WTC11 (cell line): Measurements from ENCODE around the gene KDM4C. TPM values are rescaled to one million over a fixed set of nuclear protein-coding genes. Genes with fewer than 3 reads are reported as not detected.
A peak's percentile ranks its signal among the peaks of the same experiment; 100 is the strongest.

Experiments
- ATAC-seq: fragments of 200-7000 bp; cut with Tn5 transposase; 2 replicates; pipeline ENCODE4 v1.10.0; 2021; ENCODE audit warnings: mild to moderate bottlenecking, moderate library complexity
- CTCF ChIA-PET: fragments of 300-600 bp; sonication (Branson Sonifier 250); formaldehyde crosslinking; loops from one replicate; lab custom pipeline; 2021; ENCODE audit warnings: antibody characterized with exemption; lab: Charles Lee
- POLR2A ChIA-PET: fragments of 350-600 bp; sonication (Branson Sonifier 250); formaldehyde crosslinking; loops from one replicate; lab custom pipeline; 2021; ENCODE audit warnings: antibody characterized with exemption; lab: Charles Lee
- DNase-seq: peaks from one replicate; pipeline ENCODE4 v3.0.0; 2021; ENCODE audit warnings: low spot score
- H3K27ac Mint-ChIP-seq: 2 replicates; pipeline ENCODE4 v1.8.0; 2021; ENCODE audit warnings: mixed read lengths
- H3K27me3 Mint-ChIP-seq: 2 replicates; pipeline ENCODE4 v1.8.0; 2021; ENCODE audit warnings: low read depth, mild to moderate bottlenecking, moderate library complexity, mixed read lengths
- H3K36me3 Mint-ChIP-seq: 2 replicates; pipeline ENCODE4 v1.8.0; 2021; ENCODE audit warnings: mixed read lengths
- H3K4me1 Mint-ChIP-seq: 2 replicates; pipeline ENCODE4 v1.8.0; 2022; ENCODE audit warnings: mixed read lengths
- H3K4me3 Mint-ChIP-seq: 2 replicates; pipeline ENCODE4 v1.8.0; 2021; ENCODE audit warnings: mild to moderate bottlenecking, moderate library complexity, mixed read lengths
- H3K9me3 Mint-ChIP-seq: 2 replicates; pipeline ENCODE4 v1.8.0; 2021; ENCODE audit warnings: mixed read lengths
- GRHL2 ChIP-seq: fragments of 250-450 bp; sonication (Bioruptor Pico); IDR thresholded peaks from 2 replicates; pipeline ENCODE4 v1.8.0; 2022; ENCODE audit warnings: mild to moderate bottlenecking, moderate library complexity; ENCODE audit not compliant: insufficient replicate concordance, severe bottlenecking
- JAZF1 ChIP-seq: fragments of 250-450 bp; sonication (Bioruptor Pico); IDR thresholded peaks from 2 replicates; pipeline ENCODE4 v1.9.0; 2021; ENCODE audit warnings: moderate library complexity, mild to moderate bottlenecking, inconsistent platforms
- NR3C1 ChIP-seq: sonication (generic); formaldehyde crosslinking; conservative IDR thresholded peaks from 2 replicates; pipeline ENCODE4 v1.8.1; 2023; ENCODE audit warnings: low read depth, mild to moderate bottlenecking, missing genetic modification reagents
- RELA ChIP-seq: sonication (generic); formaldehyde crosslinking; IDR thresholded peaks from 2 replicates; pipeline ENCODE4 v1.8.1; 2022; ENCODE audit warnings: missing genetic modification reagents, mild to moderate bottlenecking, borderline replicate concordance
- RORB ChIP-seq: fragments of 250-450 bp; sonication (Bioruptor Pico); IDR thresholded peaks from 2 replicates; pipeline ENCODE4 v1.9.0; 2021; ENCODE audit warnings: mild to moderate bottlenecking
- SMAD3 ChIP-seq: sonication (generic); formaldehyde crosslinking; IDR thresholded peaks from 2 replicates; pipeline ENCODE4 v1.8.0; 2022; ENCODE audit warnings: missing genetic modification reagents, mild to moderate bottlenecking, borderline replicate concordance
- SOX15 ChIP-seq: fragments of 250-450 bp; sonication (Bioruptor Pico); IDR thresholded peaks from 2 replicates; pipeline ENCODE4 v1.9.0; 2021; ENCODE audit warnings: mild to moderate bottlenecking
- SP1 ChIP-seq: sonication (generic); formaldehyde crosslinking; conservative IDR thresholded peaks from 2 replicates; pipeline ENCODE4 v1.8.1; 2022; ENCODE audit warnings: missing genetic modification reagents
- TCF7 ChIP-seq: sonication (generic); formaldehyde crosslinking; IDR thresholded peaks from 2 replicates; pipeline ENCODE4 v1.8.0; 2022; ENCODE audit warnings: mild to moderate bottlenecking, low read depth, missing genetic modification reagents, moderate library complexity
- TEAD4 ChIP-seq: sonication (generic); formaldehyde crosslinking; IDR thresholded peaks from 2 replicates; pipeline ENCODE4 v1.8.0; 2022; ENCODE audit warnings: mild to moderate bottlenecking, missing genetic modification reagents
- ZNF138 ChIP-seq: sonication (generic); formaldehyde crosslinking; conservative IDR thresholded peaks from 2 replicates; pipeline ENCODE4 v1.8.1; 2022; ENCODE audit warnings: mild to moderate bottlenecking, moderate library complexity, missing genetic modification reagents
- ZNF232 ChIP-seq: sonication (generic); formaldehyde crosslinking; IDR thresholded peaks from 2 replicates; pipeline ENCODE4 v1.8.0; 2022; ENCODE audit warnings: mild to moderate bottlenecking, missing genetic modification reagents
- ZNF263 ChIP-seq: sonication (generic); formaldehyde crosslinking; IDR thresholded peaks from 2 replicates; pipeline ENCODE4 v1.8.1; 2022; ENCODE audit warnings: low read depth, mild to moderate bottlenecking, moderate library complexity, missing genetic modification reagents
- ZNF423 ChIP-seq: fragments of 250-450 bp; sonication (Bioruptor Pico); IDR thresholded peaks from 2 replicates; pipeline ENCODE4 v2.1.2; 2022; ENCODE audit warnings: mild to moderate bottlenecking, moderate library complexity
- ZNF671 ChIP-seq: fragments of 250-450 bp; sonication (Bioruptor Pico); IDR thresholded peaks from 2 replicates; pipeline ENCODE4 v1.8.0; 2021; ENCODE audit warnings: mild to moderate bottlenecking
- total RNA-seq: library from RNA; stranded (reverse); gene quantifications from 3 replicates; pipeline ENCODE4 v1.2.3, GENCODE V29; 2021
- TF ChIP-seq, protein P1 (sequence below): sonication (generic); formaldehyde crosslinking; IDR thresholded peaks from 2 replicates; pipeline ENCODE4 v1.8.1; 2023; ENCODE audit warnings: mild to moderate bottlenecking, missing genetic modification reagents
- TF ChIP-seq, protein P2 (sequence below): sonication (generic); formaldehyde crosslinking; IDR thresholded peaks from 2 replicates; pipeline ENCODE4 v1.8.0; 2022; ENCODE audit warnings: mild to moderate bottlenecking, missing genetic modification reagents
- TF ChIP-seq, protein P3 (sequence below): fragments of 200-600 bp; IDR thresholded peaks from 2 replicates; pipeline ENCODE4 v1.8.0; 2022; ENCODE audit warnings: antibody characterized with exemption
- TF ChIP-seq, protein P4 (sequence below): sonication (generic); formaldehyde crosslinking; IDR thresholded peaks from 2 replicates; pipeline ENCODE4 v1.8.1; 2023; ENCODE audit warnings: mild to moderate bottlenecking, missing genetic modification reagents, moderate library complexity
- TF ChIP-seq, protein P5 (sequence below): sonication (generic); formaldehyde crosslinking; IDR thresholded peaks from 2 replicates; pipeline ENCODE4 v1.8.0; 2022; ENCODE audit warnings: mild to moderate bottlenecking, missing genetic modification reagents
- TF ChIP-seq, protein P6 (sequence below): fragments of 250-450 bp; sonication (Bioruptor Pico); IDR thresholded peaks from 2 replicates; pipeline ENCODE4 v1.9.0; 2021; ENCODE audit warnings: mild to moderate bottlenecking
- TF ChIP-seq, protein P7 (sequence below): fragments of 250-450 bp; sonication (Bioruptor Pico); IDR thresholded peaks from 2 replicates; pipeline ENCODE4 v1.9.0; 2021; ENCODE audit warnings: moderate library complexity, mild to moderate bottlenecking, inconsistent platforms, borderline replicate concordance
- TF ChIP-seq, protein P8 (sequence below): sonication (generic); formaldehyde crosslinking; conservative IDR thresholded peaks from 2 replicates; pipeline ENCODE4 v1.8.1; 2022; ENCODE audit warnings: mild to moderate bottlenecking, missing genetic modification reagents
- TF ChIP-seq, protein P9 (sequence below): sonication (generic); formaldehyde crosslinking; IDR thresholded peaks from 2 replicates; pipeline ENCODE4 v1.8.1; 2022; ENCODE audit warnings: mild to moderate bottlenecking, moderate library complexity, missing genetic modification reagents

KDM4C gene
- total RNA-seq, 1 experiment from 2014 or later, result 29.2 TPM

DNA sequence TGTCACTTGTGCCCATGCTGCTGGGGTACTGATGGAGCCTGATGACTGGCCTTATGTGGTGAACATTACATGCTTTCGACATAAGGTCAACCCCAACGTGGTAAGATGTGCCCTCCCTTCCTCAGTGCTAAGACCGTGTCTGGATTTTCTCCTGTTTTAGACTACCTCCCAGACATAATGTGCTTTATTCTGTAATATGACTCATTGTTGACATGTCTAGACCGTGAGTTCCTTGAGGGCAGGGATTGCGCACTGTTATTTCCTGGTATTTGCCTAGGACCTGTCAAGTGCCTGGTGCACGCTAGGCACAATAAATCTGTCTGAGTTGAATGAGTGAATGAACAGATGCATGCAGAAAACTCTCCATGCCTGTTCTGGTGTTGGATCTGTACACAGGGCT is 346.0 kb downstream of the KDM4C start:
- ATAC-seq (peak; percentile 30; the same call in 1 of the 2 replicates), DNase-seq (no peak)
- ChIA-PET POLR2A (no interaction called here), CTCF (interaction anchor here (0.5 to 0.7 kb wide), 4 partner anchors 40 to 255 kb away, joined by 3 read pairs; no protein-coding TSS in a partner anchor)
- peak overlapping the region; percentile 36 for H3K27ac Mint-ChIP-seq
- H3K36me3 Mint-ChIP-seq, result peaks cover 16% of the 10 kb centered on the region
- H3K9me3 Mint-ChIP-seq, result peaks cover 9% of the 10 kb centered on the region
- no peaks in the 10 kb centered on the region for H3K27me3 Mint-ChIP-seq
- no peak overlapping the region for H3K4me3 Mint-ChIP-seq
- TF ChIP-seq, protein P1, sequence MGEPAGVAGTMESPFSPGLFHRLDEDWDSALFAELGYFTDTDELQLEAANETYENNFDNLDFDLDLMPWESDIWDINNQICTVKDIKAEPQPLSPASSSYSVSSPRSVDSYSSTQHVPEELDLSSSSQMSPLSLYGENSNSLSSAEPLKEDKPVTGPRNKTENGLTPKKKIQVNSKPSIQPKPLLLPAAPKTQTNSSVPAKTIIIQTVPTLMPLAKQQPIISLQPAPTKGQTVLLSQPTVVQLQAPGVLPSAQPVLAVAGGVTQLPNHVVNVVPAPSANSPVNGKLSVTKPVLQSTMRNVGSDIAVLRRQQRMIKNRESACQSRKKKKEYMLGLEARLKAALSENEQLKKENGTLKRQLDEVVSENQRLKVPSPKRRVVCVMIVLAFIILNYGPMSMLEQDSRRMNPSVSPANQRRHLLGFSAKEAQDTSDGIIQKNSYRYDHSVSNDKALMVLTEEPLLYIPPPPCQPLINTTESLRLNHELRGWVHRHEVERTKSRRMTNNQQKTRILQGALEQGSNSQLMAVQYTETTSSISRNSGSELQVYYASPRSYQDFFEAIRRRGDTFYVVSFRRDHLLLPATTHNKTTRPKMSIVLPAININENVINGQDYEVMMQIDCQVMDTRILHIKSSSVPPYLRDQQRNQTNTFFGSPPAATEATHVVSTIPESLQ (CRISPR knock-in tag), result no peak
- no peak for TF ChIP-seq TCF7 (CRISPR knock-in tag)
- TF ChIP-seq SOX15 (CRISPR knock-in tag), result no peak
- TF ChIP-seq, protein P2, sequence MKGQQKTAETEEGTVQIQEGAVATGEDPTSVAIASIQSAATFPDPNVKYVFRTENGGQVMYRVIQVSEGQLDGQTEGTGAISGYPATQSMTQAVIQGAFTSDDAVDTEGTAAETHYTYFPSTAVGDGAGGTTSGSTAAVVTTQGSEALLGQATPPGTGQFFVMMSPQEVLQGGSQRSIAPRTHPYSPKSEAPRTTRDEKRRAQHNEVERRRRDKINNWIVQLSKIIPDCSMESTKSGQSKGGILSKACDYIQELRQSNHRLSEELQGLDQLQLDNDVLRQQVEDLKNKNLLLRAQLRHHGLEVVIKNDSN (CRISPR knock-in tag), result no peak
- TF ChIP-seq SMAD3 (CRISPR knock-in tag), result no peak
- TF ChIP-seq, protein P3, sequence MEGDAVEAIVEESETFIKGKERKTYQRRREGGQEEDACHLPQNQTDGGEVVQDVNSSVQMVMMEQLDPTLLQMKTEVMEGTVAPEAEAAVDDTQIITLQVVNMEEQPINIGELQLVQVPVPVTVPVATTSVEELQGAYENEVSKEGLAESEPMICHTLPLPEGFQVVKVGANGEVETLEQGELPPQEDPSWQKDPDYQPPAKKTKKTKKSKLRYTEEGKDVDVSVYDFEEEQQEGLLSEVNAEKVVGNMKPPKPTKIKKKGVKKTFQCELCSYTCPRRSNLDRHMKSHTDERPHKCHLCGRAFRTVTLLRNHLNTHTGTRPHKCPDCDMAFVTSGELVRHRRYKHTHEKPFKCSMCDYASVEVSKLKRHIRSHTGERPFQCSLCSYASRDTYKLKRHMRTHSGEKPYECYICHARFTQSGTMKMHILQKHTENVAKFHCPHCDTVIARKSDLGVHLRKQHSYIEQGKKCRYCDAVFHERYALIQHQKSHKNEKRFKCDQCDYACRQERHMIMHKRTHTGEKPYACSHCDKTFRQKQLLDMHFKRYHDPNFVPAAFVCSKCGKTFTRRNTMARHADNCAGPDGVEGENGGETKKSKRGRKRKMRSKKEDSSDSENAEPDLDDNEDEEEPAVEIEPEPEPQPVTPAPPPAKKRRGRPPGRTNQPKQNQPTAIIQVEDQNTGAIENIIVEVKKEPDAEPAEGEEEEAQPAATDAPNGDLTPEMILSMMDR, result no peak
- TF ChIP-seq, protein P4, sequence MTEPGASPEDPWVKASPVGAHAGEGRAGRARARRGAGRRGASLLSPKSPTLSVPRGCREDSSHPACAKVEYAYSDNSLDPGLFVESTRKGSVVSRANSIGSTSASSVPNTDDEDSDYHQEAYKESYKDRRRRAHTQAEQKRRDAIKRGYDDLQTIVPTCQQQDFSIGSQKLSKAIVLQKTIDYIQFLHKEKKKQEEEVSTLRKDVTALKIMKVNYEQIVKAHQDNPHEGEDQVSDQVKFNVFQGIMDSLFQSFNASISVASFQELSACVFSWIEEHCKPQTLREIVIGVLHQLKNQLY (CRISPR knock-in tag), result no peak
- TF ChIP-seq ZNF263 (CRISPR knock-in tag), result no peak
- TF ChIP-seq TEAD4, result no peak
- no peak for TF ChIP-seq ZNF423 (CRISPR knock-in tag)
- TF ChIP-seq, protein P5, sequence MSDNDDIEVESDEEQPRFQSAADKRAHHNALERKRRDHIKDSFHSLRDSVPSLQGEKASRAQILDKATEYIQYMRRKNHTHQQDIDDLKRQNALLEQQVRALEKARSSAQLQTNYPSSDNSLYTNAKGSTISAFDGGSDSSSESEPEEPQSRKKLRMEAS (CRISPR knock-in tag), result no peak
- TF ChIP-seq, protein P6, sequence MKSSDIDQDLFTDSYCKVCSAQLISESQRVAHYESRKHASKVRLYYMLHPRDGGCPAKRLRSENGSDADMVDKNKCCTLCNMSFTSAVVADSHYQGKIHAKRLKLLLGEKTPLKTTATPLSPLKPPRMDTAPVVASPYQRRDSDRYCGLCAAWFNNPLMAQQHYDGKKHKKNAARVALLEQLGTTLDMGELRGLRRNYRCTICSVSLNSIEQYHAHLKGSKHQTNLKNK (CRISPR knock-in tag), result no peak
- no peak for TF ChIP-seq RELA (CRISPR knock-in tag)
- TF ChIP-seq RORB, result no peak
- TF ChIP-seq NR3C1 (CRISPR knock-in tag), result no peak
- TF ChIP-seq GRHL2 (CRISPR knock-in tag), result no peak
- TF ChIP-seq, protein P7, sequence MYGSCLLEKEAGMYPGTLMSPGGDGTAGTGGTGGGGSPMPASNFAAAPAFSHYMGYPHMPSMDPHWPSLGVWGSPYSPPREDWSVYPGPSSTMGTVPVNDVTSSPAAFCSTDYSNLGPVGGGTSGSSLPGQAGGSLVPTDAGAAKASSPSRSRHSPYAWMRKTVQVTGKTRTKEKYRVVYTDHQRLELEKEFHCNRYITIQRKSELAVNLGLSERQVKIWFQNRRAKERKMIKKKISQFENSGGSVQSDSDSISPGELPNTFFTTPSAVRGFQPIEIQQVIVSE (CRISPR knock-in tag), result no peak
- peaks cover 18% of the 10 kb centered on the region for H3K4me1 Mint-ChIP-seq

DNA sequence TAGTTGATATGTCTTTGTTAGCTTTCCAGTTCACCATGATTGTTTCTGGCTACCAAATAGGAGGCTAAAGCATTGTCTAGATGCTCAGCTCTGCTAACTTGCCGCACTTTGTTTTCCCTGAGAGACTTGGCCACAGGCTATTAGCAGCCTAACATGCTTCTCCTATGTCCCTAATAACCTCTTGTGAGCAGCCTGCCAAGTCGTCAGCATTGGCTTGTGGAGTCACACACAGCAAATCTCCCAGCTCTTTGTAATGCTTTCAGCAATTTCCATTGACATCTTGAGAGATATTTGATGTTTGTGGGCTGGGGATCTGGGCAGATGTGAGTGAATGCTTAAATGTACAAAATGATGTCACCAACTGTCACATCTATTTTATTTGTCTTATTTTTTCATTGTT is 346.9 kb downstream of the KDM4C start:
- DNase-seq (no peak), ATAC-seq (no peak)
- peaks cover 18% of the 10 kb centered on the region for H3K4me1 Mint-ChIP-seq
- H3K27me3 Mint-ChIP-seq, result no peaks in the 10 kb centered on the region
- H3K4me3 Mint-ChIP-seq, result no peak overlapping the region
- ChIA-PET POLR2A (no interaction called here), CTCF (interaction anchor here (0.8 kb wide), 1 partner anchor 52 kb away, joined by 3 read pairs; no protein-coding TSS in a partner anchor)
- peaks cover 8% of the 10 kb centered on the region for H3K36me3 Mint-ChIP-seq
- H3K27ac Mint-ChIP-seq, result no peak overlapping the region
- H3K9me3 Mint-ChIP-seq, result peaks cover under 1% of the 10 kb centered on the region; the same call in 1 of the 2 replicates
- TF ChIP-seq ZNF138, result no peak
- TF ChIP-seq, protein P8, sequence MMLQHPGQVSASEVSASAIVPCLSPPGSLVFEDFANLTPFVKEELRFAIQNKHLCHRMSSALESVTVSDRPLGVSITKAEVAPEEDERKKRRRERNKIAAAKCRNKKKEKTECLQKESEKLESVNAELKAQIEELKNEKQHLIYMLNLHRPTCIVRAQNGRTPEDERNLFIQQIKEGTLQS (CRISPR knock-in tag), result no peak
- TF ChIP-seq ZNF232, result no peak
- TF ChIP-seq, protein P9, sequence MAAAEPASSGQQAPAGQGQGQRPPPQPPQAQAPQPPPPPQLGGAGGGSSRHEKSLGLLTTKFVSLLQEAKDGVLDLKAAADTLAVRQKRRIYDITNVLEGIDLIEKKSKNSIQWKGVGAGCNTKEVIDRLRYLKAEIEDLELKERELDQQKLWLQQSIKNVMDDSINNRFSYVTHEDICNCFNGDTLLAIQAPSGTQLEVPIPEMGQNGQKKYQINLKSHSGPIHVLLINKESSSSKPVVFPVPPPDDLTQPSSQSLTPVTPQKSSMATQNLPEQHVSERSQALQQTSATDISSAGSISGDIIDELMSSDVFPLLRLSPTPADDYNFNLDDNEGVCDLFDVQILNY, result no peak
- no peak for TF ChIP-seq TCF7 (CRISPR knock-in tag)
- TF ChIP-seq JAZF1 (CRISPR knock-in tag), result no peak
- TF ChIP-seq, protein P1 (CRISPR knock-in tag), result no peak
- no peak for TF ChIP-seq NR3C1 (CRISPR knock-in tag)
- no peak for TF ChIP-seq ZNF671
- TF ChIP-seq, protein P4 (CRISPR knock-in tag), result no peak
- TF ChIP-seq ZNF263 (CRISPR knock-in tag), result no peak
- no peak for TF ChIP-seq SP1
